HCT116 (cell line): ENCODE measurements around the gene SP100. TPM values are rescaled to one million over a fixed set of nuclear protein-coding genes. Genes with fewer than 3 reads are reported as not detected.

ENCODE experiments used
- ATAC-seq: fragments of 200-7000 bp; cut with Tn5 transposase; 2 replicates; pipeline ENCODE4 v1.9.1; 2020; ENCODE audit warnings: mild to moderate bottlenecking, moderate library complexity
- BruUV-seq: library from RNA; stranded (reverse); fragments of 400-500 nt; replicated peaks from 2 replicates; lab custom pipeline; 2021; lab: Mats Ljungman, UMichigan
- CTCF ChIA-PET: fragments of 300-600 bp; sonication (Branson Sonifier 250); formaldehyde crosslinking; loops from one replicate; lab custom pipeline; 2021; ENCODE audit warnings: antibody characterized with exemption; lab: Charles Lee
- POLR2A ChIA-PET: fragments of 300-600, 350-600 bp; sonication (Branson Sonifier 250); formaldehyde crosslinking; loops from one replicate; lab custom pipeline; 2021; ENCODE audit warnings: antibody characterized with exemption; lab: Charles Lee
- RAD21 ChIA-PET, 2 experiments: fragments of 300-600 bp; sonication (Branson Sonifier 250); formaldehyde crosslinking; loops; one replicate each; lab custom pipeline; 2023; ENCODE audit warnings: low total read pairs in 2 of 2; ENCODE audit not compliant: uncharacterized antibody in 2 of 2, unreplicated experiment in 2 of 2, low non-redundant PET in 1 of 2; lab: Charles Lee
- DNase-seq: peaks from one replicate; pipeline ENCODE4 v3.0.0-alpha.2; 2010; ENCODE audit warnings: low read depth, low spot score
- H2AFZ ChIP-seq: fragments of 200-600 bp; shearing (Covaris generic), sonication (generic); 2 replicates; pipeline ENCODE4 v1.6.1; 2017; ENCODE audit warnings: low read depth, mixed run types, mixed read lengths, antibody characterized with exemption, low read length; ENCODE audit not compliant: poor library complexity, severe bottlenecking
- H3K27ac ChIP-seq: 2 replicates; pipeline ENCODE4 v1.5.1; 2012; ENCODE audit warnings: low read depth, low read length
- H3K27me3 ChIP-seq: fragments of 200-600 bp; sonication (generic); 2 replicates; pipeline ENCODE4 v1.6.1; 2016; ENCODE audit warnings: mixed run types, low read length, mixed read lengths; ENCODE audit not compliant: insufficient read depth
- H3K36me3 ChIP-seq, 2 experiments: fragments of 200-500 bp in 1 of 2; fragments of 200-600 bp in 1 of 2; sonication (Bioruptor generic) in 1 of 2; sonication (generic) in 1 of 2; 2 replicates each; pipeline versions ENCODE4 v1.5.1 to v1.6.1; 2014 to 2016; ENCODE audit warnings: low read length in 2 of 2, inconsistent platforms in 1 of 2, mixed read lengths in 1 of 2, mixed run types in 1 of 2; ENCODE audit not compliant: insufficient read depth in 2 of 2, control insufficient read depth in 1 of 2
- H3K4me1 ChIP-seq, 2 experiments: fragments of 200-600 bp in 1 of 2; sonication (generic) in 1 of 2; 2 replicates each; pipeline versions ENCODE4 v1.5.1 to v1.6.1; 2012 to 2017; ENCODE audit warnings: low read length in 2 of 2, inconsistent platforms in 1 of 2, mild to moderate bottlenecking in 1 of 2, mixed read lengths in 1 of 2, mixed run types in 1 of 2, moderate library complexity in 1 of 2; ENCODE audit not compliant: insufficient read depth in 2 of 2, control insufficient read depth in 1 of 2
- H3K4me2 ChIP-seq: fragments of 200-600 bp; sonication (generic); 2 replicates; pipeline ENCODE4 v1.6.1; 2017; ENCODE audit warnings: mixed run types, low read length, mixed read lengths
- H3K4me3 ChIP-seq, 2 experiments: fragments of 200-600 bp in 1 of 2; sonication (generic) in 1 of 2; replicated peaks in 1 of 2; 2 replicates each; pipeline ENCODE4 v1.5.1; 2011 to 2016; ENCODE audit warnings: low read length in 2 of 2, control low read depth in 1 of 2, low read depth in 1 of 2, mild to moderate bottlenecking in 1 of 2, mixed read lengths in 1 of 2, mixed run types in 1 of 2
- H3K79me2 ChIP-seq: fragments of 200-600 bp; sonication (generic); 2 replicates; pipeline ENCODE4 v1.6.1; 2017; ENCODE audit warnings: mild to moderate bottlenecking, mixed run types, low read length, moderate library complexity, mixed read lengths; ENCODE audit not compliant: insufficient read depth
- H3K9ac ChIP-seq: fragments of 200-600 bp; sonication (generic); 2 replicates; pipeline ENCODE4 v1.6.1; 2016; ENCODE audit warnings: low read length, mixed read lengths
- H3K9me2 ChIP-seq: fragments of 200-600 bp; sonication (generic), shearing (Covaris generic); 2 replicates; pipeline ENCODE4 v1.6.1; 2017; ENCODE audit warnings: mixed run types, mild to moderate bottlenecking, moderate library complexity; ENCODE audit not compliant: insufficient read depth
- H3K9me3 ChIP-seq, 2 experiments: fragments of 200-500 bp in 1 of 2; fragments of 200-600 bp in 1 of 2; sonication (Bioruptor generic) in 1 of 2; sonication (generic) in 1 of 2; 2 replicates each; pipeline ENCODE4 v1.6.1; 2014 to 2017; ENCODE audit warnings: low read length in 2 of 2, mixed read lengths in 2 of 2, inconsistent platforms in 1 of 2, low read depth in 1 of 2, mild to moderate bottlenecking in 1 of 2, mixed run types in 1 of 2, moderate library complexity in 1 of 2; ENCODE audit not compliant: control insufficient read depth in 1 of 2, insufficient read depth in 1 of 2
- H4K20me1 ChIP-seq: fragments of 200-600 bp; sonication (generic), shearing (Covaris generic); 2 replicates; pipeline ENCODE4 v1.6.1; 2017; ENCODE audit warnings: mixed run types, mild to moderate bottlenecking, moderate library complexity; ENCODE audit not compliant: insufficient read depth
- CBX3 ChIP-seq: IDR thresholded peaks from 2 replicates; pipeline ENCODE4 v1.6.1; 2012; ENCODE audit warnings: low read depth
- CEBPB ChIP-seq: IDR thresholded peaks from 2 replicates; pipeline ENCODE4 v1.6.1; 2012; ENCODE audit warnings: low read depth
- CTCF ChIP-seq, 3 experiments: fragments of 200-600 bp in 1 of 3; sonication (generic) in 1 of 3; IDR thresholded peaks in 2 of 3; conservative IDR thresholded peaks in 1 of 3; 2 replicates each; pipeline ENCODE4 v1.5.1; 2012 to 2017; ENCODE audit warnings: low read depth in 2 of 3, low read length in 2 of 3, antibody characterized with exemption in 1 of 3, borderline replicate concordance in 1 of 3, control low read depth in 1 of 3, mild to moderate bottlenecking in 1 of 3, mixed read lengths in 1 of 3, mixed run types in 1 of 3, moderate library complexity in 1 of 3; ENCODE audit not compliant: insufficient read depth in 1 of 3
- EGR1 ChIP-seq: IDR thresholded peaks from 2 replicates; pipeline ENCODE4 v1.6.1; 2012; ENCODE audit warnings: low read depth
- ELF1 ChIP-seq: IDR thresholded peaks from 2 replicates; pipeline ENCODE4 v1.6.1; 2012; ENCODE audit warnings: low read depth, borderline replicate concordance
- POLR2A ChIP-seq: IDR thresholded peaks from 2 replicates; pipeline ENCODE4 v1.7.0; 2011; ENCODE audit warnings: borderline replicate concordance; ENCODE audit not compliant: insufficient read depth, insufficient read length; ENCODE audit errors: extremely low read depth
- RAD21 ChIP-seq: IDR thresholded peaks from 2 replicates; pipeline ENCODE4 v1.6.1; 2012; ENCODE audit warnings: low read depth, mild to moderate bottlenecking
- SIN3A ChIP-seq: IDR thresholded peaks from 2 replicates; pipeline ENCODE4 v1.6.1; 2012; ENCODE audit warnings: low read depth
- SP1 ChIP-seq: IDR thresholded peaks from 2 replicates; pipeline ENCODE4 v1.6.1; 2012; ENCODE audit warnings: low read depth
- TCF7L2 ChIP-seq: IDR thresholded peaks from 2 replicates; pipeline ENCODE4 v1.7.0; 2011; ENCODE audit warnings: borderline replicate concordance, inconsistent platforms; ENCODE audit not compliant: insufficient read depth, insufficient read length; ENCODE audit errors: extremely low read depth
- YY1 ChIP-seq: IDR thresholded peaks from 2 replicates; pipeline ENCODE4 v1.6.1; 2011; ENCODE audit warnings: low read length, low read depth, moderate library complexity, mild to moderate bottlenecking; ENCODE audit not compliant: insufficient replicate concordance; ENCODE audit errors: extremely low read depth
- ZBTB33 ChIP-seq: IDR thresholded peaks from 2 replicates; pipeline ENCODE4 v1.6.1; 2011; ENCODE audit warnings: mild to moderate bottlenecking, low read length, moderate library complexity; ENCODE audit not compliant: insufficient replicate concordance; ENCODE audit errors: extremely low read depth
- ZFX ChIP-seq: fragments of 450-650 bp; IDR thresholded peaks from 2 replicates; pipeline ENCODE4 v1.6.1; 2017
- intact Hi-C: fragments of 100-400 bp; cut with micrococcal nuclease; formaldehyde crosslinking; loops from 2 replicates; pipeline ENCODE4 v1.10.0; 2022
- total RNA-seq: library from RNA; stranded (reverse); gene quantifications from one replicate; pipeline ENCODE4 v1.2.1, GENCODE V29; 2021; ENCODE audit not compliant: unreplicated experiment

Gene SP100
- total RNA-seq, 1 experiment from 2014 or later, result 48.1 TPM

- intact Hi-C loops, result no loop called here
- no peak overlapping the region for H3K4me3 ChIP-seq
- ChIA-PET CTCF (no interaction called here), RAD21 (no interaction called here), POLR2A (no interaction called here)
- no TSS peak for BruUV-seq
- H3K9ac ChIP-seq, result no peak overlapping the region
- no peak overlapping the region for H2AFZ ChIP-seq
- H3K9me2 ChIP-seq, result no peaks in the 10 kb centered on the region
- H3K27me3 ChIP-seq, result no peaks in the 10 kb centered on the region
- no peak overlapping the region for H3K4me2 ChIP-seq
- no peaks in the 10 kb centered on the region for H3K79me2 ChIP-seq
- TF ChIP-seq EGR1 (no peak), ELF1 (no peak), SP1 (no peak), TCF7L2 (no peak), CTCF (IDR thresholded peaks at IDR 0.05 in 2 of 3, conservative IDR thresholded peaks at IDR 0.05 in 1 of 3; ENCODE audit: borderline replicate concordance in 1 of 3, insufficient read depth in 1 of 3, low read depth in 2 of 3, low read length in 2 of 3) (no peak), ZFX (no peak), CBX3 (no peak), ZBTB33 (no peak), SIN3A (no peak), POLR2A (no peak), YY1 (no peak), RAD21 (no peak), CEBPB (no peak)
- DNase-seq (no peak), ATAC-seq (no peak)
- H4K20me1 ChIP-seq, result no peaks in the 10 kb centered on the region
- H3K36me3 ChIP-seq, result no peaks in the 10 kb centered on the region; a peak in 1 of 4 replicates
- H3K9me3 ChIP-seq, result no peaks in the 10 kb centered on the region
- no peak overlapping the region for H3K27ac ChIP-seq
- peaks cover 0 to 3% of the 10 kb centered on the region in 2 experiments; a peak in 1 of 4 replicates for H3K4me1 ChIP-seq
Measured at GRCh38 chr2:230444832-230445231, 28.8 kb downstream of the SP100 start.
